HepG2 (cell line): Measurements from ENCODE around the gene GGA3. TPM values are rescaled to one million over a fixed set of nuclear protein-coding genes. Genes with fewer than 3 reads are reported as not detected.

Experiments used
- ARNTL ChIP-seq: sonication (generic); formaldehyde crosslinking; IDR thresholded peaks from 2 replicates; pipeline ENCODE4 v1.4.0; 2020; ENCODE audit warnings: mild to moderate bottlenecking, missing genetic modification reagents
- CBX1 ChIP-seq: IDR thresholded peaks from one replicate; pipeline ENCODE4 v1.6.1; 2016; ENCODE audit warnings: antibody characterized with exemption, low read depth
- CCDC6 ChIP-seq: sonication (generic); formaldehyde crosslinking; IDR thresholded peaks from 2 replicates; pipeline ENCODE4 v1.8.1; 2022; ENCODE audit warnings: mild to moderate bottlenecking, missing genetic modification reagents, moderate library complexity
- ETV5 ChIP-seq: IDR thresholded peaks from 2 replicates; pipeline ENCODE4 v1.6.1; 2018; ENCODE audit warnings: missing biosample characterization, missing genetic modification reagents, inconsistent platforms, borderline replicate concordance
- FOXA3 ChIP-seq: IDR thresholded peaks from 2 replicates; pipeline ENCODE4 v1.6.1; 2016; ENCODE audit warnings: missing genetic modification reagents, missing compliant biosample characterization
- GTF3A ChIP-seq: sonication (generic); formaldehyde crosslinking; conservative IDR thresholded peaks from 2 replicates; pipeline ENCODE4 v1.4.0; 2020; ENCODE audit warnings: mild to moderate bottlenecking, missing genetic modification reagents
- HNF1B ChIP-seq: sonication (generic); formaldehyde crosslinking; IDR thresholded peaks from 2 replicates; pipeline ENCODE4 v1.5.1; 2020; ENCODE audit warnings: mild to moderate bottlenecking, moderate library complexity, missing genetic modification reagents
- JUN ChIP-seq: sonication (generic); formaldehyde crosslinking; IDR thresholded peaks from 2 replicates; pipeline ENCODE4 v1.4.0; 2020; ENCODE audit warnings: mild to moderate bottlenecking, missing genetic modification reagents
- KDM4B ChIP-seq: sonication (generic); formaldehyde crosslinking; IDR thresholded peaks from 2 replicates; pipeline ENCODE4 v1.4.0; 2020; ENCODE audit warnings: missing genetic modification reagents
- KLF13 ChIP-seq: sonication (generic); formaldehyde crosslinking; IDR thresholded peaks from 2 replicates; pipeline ENCODE4 v1.4.0; 2020; ENCODE audit warnings: mild to moderate bottlenecking, missing genetic modification reagents
- NPAS2 ChIP-seq: sonication (generic); formaldehyde crosslinking; IDR thresholded peaks from 2 replicates; pipeline ENCODE4 v1.8.0; 2022; ENCODE audit warnings: mild to moderate bottlenecking, missing genetic modification reagents, borderline replicate concordance
- PHB2 ChIP-seq: fragments of 450-650 bp; IDR thresholded peaks from 2 replicates; pipeline ENCODE4 v1.6.1; 2018; ENCODE audit not compliant: partially characterized antibody
- RCOR2 ChIP-seq: IDR thresholded peaks from 2 replicates; pipeline ENCODE4 v1.6.1; 2016; ENCODE audit warnings: missing biosample characterization, missing genetic modification reagents
- RELA ChIP-seq: sonication (generic); formaldehyde crosslinking; IDR thresholded peaks from 2 replicates; pipeline ENCODE4 v1.4.0; 2020; ENCODE audit warnings: missing genetic modification reagents
- SYNCRIP ChIP-seq: fragments of 200-400 bp; formaldehyde crosslinking; IDR thresholded peaks from 2 replicates; pipeline ENCODE4 v1.6.1; 2018; ENCODE audit warnings: mild to moderate bottlenecking, low read depth, low read length; ENCODE audit not compliant: insufficient read depth
- ZEB1 ChIP-seq: IDR thresholded peaks from 2 replicates; pipeline ENCODE4 v1.6.1; 2012; ENCODE audit warnings: mild to moderate bottlenecking, low read depth, inconsistent platforms; ENCODE audit not compliant: insufficient replicate concordance
- ZFP36L2 ChIP-seq: sonication (generic); formaldehyde crosslinking; IDR thresholded peaks from 2 replicates; pipeline ENCODE4 v1.4.0; 2020; ENCODE audit warnings: missing genetic modification reagents
- ZKSCAN8 ChIP-seq: IDR thresholded peaks from 2 replicates; pipeline ENCODE4 v1.6.1; 2016; ENCODE audit warnings: borderline replicate concordance, missing genetic modification reagents, missing compliant biosample characterization
- ZNF121 ChIP-seq: sonication (generic); formaldehyde crosslinking; IDR thresholded peaks from 2 replicates; pipeline ENCODE4 v1.5.0; 2020; ENCODE audit warnings: mild to moderate bottlenecking, missing genetic modification reagents
- ZNF235 ChIP-seq: sonication (generic); formaldehyde crosslinking; IDR thresholded peaks from 2 replicates; pipeline ENCODE4 v1.8.1; 2023; ENCODE audit warnings: mild to moderate bottlenecking, missing genetic modification reagents, borderline replicate concordance
- ZNF367 ChIP-seq: sonication (generic); formaldehyde crosslinking; IDR thresholded peaks from 2 replicates; pipeline ENCODE4 v1.4.0; 2020; ENCODE audit warnings: missing genetic modification reagents, borderline replicate concordance
- ZNF749 ChIP-seq: sonication (generic); formaldehyde crosslinking; IDR thresholded peaks from 2 replicates; pipeline ENCODE4 v1.8.0; 2022; ENCODE audit warnings: mild to moderate bottlenecking, missing genetic modification reagents, moderate library complexity, borderline replicate concordance
- ZNF800 ChIP-seq: sonication (generic); formaldehyde crosslinking; IDR thresholded peaks from 2 replicates; pipeline ENCODE4 v1.4.0; 2020; ENCODE audit warnings: missing genetic modification reagents
- ZSCAN20 ChIP-seq: sonication (generic); formaldehyde crosslinking; IDR thresholded peaks from 2 replicates; pipeline ENCODE4 v1.4.0; 2020; ENCODE audit warnings: missing genetic modification reagents, mild to moderate bottlenecking, borderline replicate concordance
- ZSCAN31 ChIP-seq: sonication (generic); formaldehyde crosslinking; IDR thresholded peaks from 2 replicates; pipeline ENCODE4 v1.5.0; 2020; ENCODE audit warnings: low read depth, mild to moderate bottlenecking, missing genetic modification reagents
- ZUFSP ChIP-seq: sonication (generic); formaldehyde crosslinking; IDR thresholded peaks from 2 replicates; pipeline ENCODE4 v1.9.0; 2021; ENCODE audit warnings: missing genetic modification reagents, mild to moderate bottlenecking, borderline replicate concordance
- polyA plus RNA-seq, 8 experiments: library from polyadenylated mRNA; depleted of rRNA in 3 of 8; stranded (reverse) in 7 of 8; unstranded in 1 of 8; fragments of >200 nt; fragmentation: Illumina TruSeq in 4 of 8; extraction: Trizol in 4 of 8; gene quantifications; 2 replicates each; pipeline versions ENCODE4 v1.2.1 to v1.2.3, GENCODE V29; 2011 to 2016; ENCODE audit warnings: low read depth in 4 of 8, missing spikeins in 1 of 8, mixed read lengths in 1 of 8; ENCODE audit not compliant: insufficient read depth in 1 of 8
- total RNA-seq, 5 experiments: library from RNA; depleted of rRNA; stranded (reverse); fragments of >200 nt; fragmentation: Illumina TruSeq; extraction: Trizol; gene quantifications; 2 replicates each; pipeline ENCODE4 v1.2.3, GENCODE V29; 2016; ENCODE audit warnings: low read depth in 1 of 5

GGA3 gene
- total and polyA plus RNA-seq, 2 of the 13 experiments (the other 11 are each of a cell fraction or from before 2014, with no cell fraction given) = 28.4 to 43.7 TPM

GRCh38 chr17:75270218-75270965 lies 9.0 kb upstream of the GGA3 start (continued):
- no peak for TF ChIP-seq ZUFSP (CRISPR knock-in tag)
- TF ChIP-seq ZKSCAN8 (CRISPR knock-in tag) = no peak
- TF ChIP-seq ZNF800 (CRISPR knock-in tag) = 0 out of 2 replicates have a peak, but pooled peaks have one; percentile 61
- 0 out of 2 replicates have a peak, but pooled peaks have one; percentile 60 for TF ChIP-seq ZSCAN31 (CRISPR knock-in tag)
- no peak for TF ChIP-seq SYNCRIP
- 0 out of 2 replicates have a peak, but pooled peaks have one; percentile 60 for TF ChIP-seq CCDC6 (CRISPR knock-in tag)
- TF ChIP-seq NPAS2 (CRISPR knock-in tag) = no peak
- no peak; the same call in none of the 2 replicates for TF ChIP-seq HNF1B (CRISPR knock-in tag)
- peak; percentile 56 for TF ChIP-seq FOXA3 (CRISPR knock-in tag)
- no peak for TF ChIP-seq GTF3A
- peak; percentile 62; the same call in 1 of the 2 replicates for TF ChIP-seq ZNF235 (CRISPR knock-in tag)
- TF ChIP-seq ZNF749 (CRISPR knock-in tag) = no peak
- no peak for TF ChIP-seq PHB2
- TF ChIP-seq RCOR2 (CRISPR knock-in tag) = 0 out of 2 replicates have a peak, but pooled peaks have one; percentile 21
- peak; percentile 58 for TF ChIP-seq ZEB1
- 0 out of 2 replicates have a peak, but pooled peaks have one; percentile 19 for TF ChIP-seq KDM4B
- no peak for TF ChIP-seq ZFP36L2
- peak; percentile 50; the same call in 1 of the 2 replicates for TF ChIP-seq ZNF121
- TF ChIP-seq KLF13 (CRISPR knock-in tag) = peak; percentile 19; the same call in 1 of the 2 replicates
- TF ChIP-seq ZSCAN20 = no peak
- TF ChIP-seq RELA (CRISPR knock-in tag) = 0 out of 2 replicates have a peak, but pooled peaks have one; percentile 16
- peak; percentile 41 for TF ChIP-seq ETV5 (CRISPR knock-in tag)
- TF ChIP-seq ZNF367 (CRISPR knock-in tag) = peak; percentile 65; the same call in 1 of the 2 replicates
- no peak for TF ChIP-seq JUN (CRISPR knock-in tag)
- peak; percentile 56 for TF ChIP-seq CBX1
- TF ChIP-seq ARNTL (CRISPR knock-in tag) = no peak
